HEK293 (cell line): ENCODE data around the gene ATP8B4.

Experiments used
- CTCF ChIA-PET: fragments of 350-600 bp; formaldehyde crosslinking; extraction: SDS; loops from one replicate; lab custom pipeline; 2021; ENCODE audit warnings: antibody characterized with exemption; lab: Yijun Ruan, JAX
- POLR2A ChIA-PET: fragments of 300-600 bp; formaldehyde crosslinking; extraction: SDS; loops from one replicate; lab custom pipeline; 2020; ENCODE audit warnings: antibody characterized with exemption, inconsistent platforms; lab: Yijun Ruan, JAX
- H3K27ac ChIP-seq: fragments of 200-500 bp; sonication (Bioruptor generic); 2 replicates; pipeline ENCODE4 v1.5.1; 2014; ENCODE audit warnings: low read depth, low read length, control low read depth, inconsistent platforms; ENCODE audit errors: extremely low read depth
- H3K36me3 ChIP-seq, 2 experiments: fragments of 200-500 bp in 1 of 2; sonication (Bioruptor generic) in 1 of 2; 1 replicate in 1 of 2; 2 replicates in 1 of 2; pipeline ENCODE4 v1.5.1; 2014 to 2017; ENCODE audit warnings: inconsistent platforms in 2 of 2, low read length in 2 of 2; ENCODE audit not compliant: control insufficient read depth in 2 of 2, insufficient read depth in 1 of 2
- H3K4me1 ChIP-seq: fragments of 200-500 bp; sonication (Bioruptor generic); 2 replicates; pipeline ENCODE4 v1.5.1; 2014; ENCODE audit warnings: mild to moderate bottlenecking, low read length, inconsistent platforms; ENCODE audit not compliant: control insufficient read depth, insufficient read depth
- H3K4me3 ChIP-seq: 2 replicates; pipeline ENCODE4 v1.5.1; 2011; ENCODE audit warnings: low read depth, mild to moderate bottlenecking, control low read depth, low read length, moderate library complexity
- H3K9me3 ChIP-seq: fragments of 200-500 bp; sonication (Bioruptor generic); 2 replicates; pipeline ENCODE4 v1.5.1; 2014; ENCODE audit warnings: low read depth, low read length, inconsistent platforms; ENCODE audit not compliant: control insufficient read depth, insufficient read depth
- ELK4 ChIP-seq: IDR thresholded peaks from 2 replicates; pipeline ENCODE4 v1.6.1; 2011; ENCODE audit warnings: mild to moderate bottlenecking, low read depth, low read length, borderline replicate concordance
- GFI1B ChIP-seq: fragments of 450-650 bp; formaldehyde crosslinking; IDR thresholded peaks from 2 replicates; pipeline ENCODE4 v1.5.1; 2016; ENCODE audit warnings: missing biosample characterization, missing genetic modification characterization
- KLF9 ChIP-seq: fragments of 450-650 bp; formaldehyde crosslinking; IDR thresholded peaks from 2 replicates; pipeline ENCODE4 v1.5.1; 2016; ENCODE audit warnings: missing biosample characterization, missing genetic modification characterization, low read depth
- PRDM1 ChIP-seq: fragments of 450-650 bp; formaldehyde crosslinking; IDR thresholded peaks from 2 replicates; pipeline ENCODE4; 2016; ENCODE audit warnings: missing biosample characterization, missing genetic modification characterization
- SCRT2 ChIP-seq: fragments of 450-650 bp; formaldehyde crosslinking; IDR thresholded peaks from 2 replicates; pipeline ENCODE4 v1.5.1; 2016; ENCODE audit warnings: missing biosample characterization, missing genetic modification characterization
- SP2 ChIP-seq: fragments of 450-650 bp; formaldehyde crosslinking; IDR thresholded peaks from 2 replicates; pipeline ENCODE4 v1.5.1; 2016; ENCODE audit warnings: missing biosample characterization, missing genetic modification characterization
- ZBTB1 ChIP-seq: fragments of 450-650 bp; formaldehyde crosslinking; IDR thresholded peaks from 2 replicates; pipeline ENCODE4 v1.5.1; 2016; ENCODE audit warnings: missing biosample characterization, missing genetic modification characterization
- ZBTB20 ChIP-seq: fragments of 450-650 bp; formaldehyde crosslinking; IDR thresholded peaks from 2 replicates; pipeline ENCODE4 v1.5.1; 2016; ENCODE audit warnings: missing biosample characterization, missing genetic modification characterization
- ZBTB26 ChIP-seq: fragments of 450-650 bp; formaldehyde crosslinking; optimal IDR thresholded peaks from 2 replicates; pipeline ENCODE3; 2016; ENCODE audit warnings: missing biosample characterization, mild to moderate bottlenecking, missing genetic modification characterization
- ZFHX2 ChIP-seq: fragments of 450-650 bp; formaldehyde crosslinking; conservative IDR thresholded peaks from 2 replicates; pipeline ENCODE4 v1.5.1; 2016; ENCODE audit warnings: missing biosample characterization, missing genetic modification characterization
- ZNF112 ChIP-seq: fragments of 450-650 bp; formaldehyde crosslinking; IDR thresholded peaks from 2 replicates; pipeline ENCODE4 v1.5.0; 2017; ENCODE audit warnings: missing biosample characterization, missing genetic modification characterization
- ZNF148 ChIP-seq: fragments of 450-650 bp; formaldehyde crosslinking; IDR thresholded peaks from 2 replicates; pipeline ENCODE4 v1.5.0; 2017; ENCODE audit warnings: missing biosample characterization, missing genetic modification characterization, borderline replicate concordance
- ZNF202 ChIP-seq: fragments of 450-650 bp; formaldehyde crosslinking; IDR thresholded peaks from 2 replicates; pipeline ENCODE4 v1.5.1; 2016; ENCODE audit warnings: missing biosample characterization, missing genetic modification characterization, borderline replicate concordance
- ZNF335 ChIP-seq: fragments of 450-650 bp; formaldehyde crosslinking; conservative IDR thresholded peaks from 2 replicates; pipeline ENCODE4 v1.5.1; 2016; ENCODE audit warnings: missing biosample characterization, missing genetic modification characterization
- ZNF416 ChIP-seq: fragments of 450-650 bp; formaldehyde crosslinking; IDR thresholded peaks from 2 replicates; pipeline ENCODE4 v1.5.1; 2016; ENCODE audit warnings: missing biosample characterization, missing genetic modification characterization
- ZNF449 ChIP-seq: fragments of 450-650 bp; formaldehyde crosslinking; IDR thresholded peaks from 2 replicates; pipeline ENCODE4 v1.5.1; 2017; ENCODE audit warnings: missing biosample characterization, mild to moderate bottlenecking, missing genetic modification characterization, moderate library complexity
- ZNF518A ChIP-seq: fragments of 450-650 bp; formaldehyde crosslinking; conservative IDR thresholded peaks from 2 replicates; pipeline ENCODE4 v1.5.1; 2016; ENCODE audit warnings: low read depth, missing biosample characterization, missing genetic modification characterization
- ZNF544 ChIP-seq: fragments of 450-650 bp; formaldehyde crosslinking; IDR thresholded peaks from 2 replicates; pipeline ENCODE4 v1.5.0; 2017; ENCODE audit warnings: missing biosample characterization, missing genetic modification characterization
- ZNF548 ChIP-seq: fragments of 450-650 bp; formaldehyde crosslinking; IDR thresholded peaks from 2 replicates; pipeline ENCODE4 v1.5.1; 2016; ENCODE audit warnings: missing biosample characterization, missing genetic modification characterization
- ZNF555 ChIP-seq: fragments of 450-650 bp; formaldehyde crosslinking; conservative IDR thresholded peaks from 2 replicates; pipeline ENCODE4 v1.5.1; 2017; ENCODE audit warnings: missing biosample characterization, mild to moderate bottlenecking, missing genetic modification characterization, inconsistent platforms
- ZNF670 ChIP-seq: fragments of 450-650 bp; formaldehyde crosslinking; IDR thresholded peaks from 2 replicates; pipeline ENCODE4 v1.5.1; 2016; ENCODE audit warnings: missing biosample characterization, missing genetic modification characterization, low read depth
- ZNF677 ChIP-seq: fragments of 450-650 bp; IDR thresholded peaks from 2 replicates; pipeline ENCODE4 v1.5.0; 2018; ENCODE audit warnings: missing biosample characterization, mild to moderate bottlenecking, missing genetic modification characterization, moderate library complexity
- ZSCAN16 ChIP-seq: fragments of 450-650 bp; formaldehyde crosslinking; IDR thresholded peaks from 2 replicates; pipeline ENCODE4 v1.5.1; 2016; ENCODE audit warnings: missing biosample characterization, missing genetic modification characterization

Gene ATP8B4

GRCh38 chr15:49815526-49815925, 303.5 kb downstream of the ATP8B4 start:
- TF ChIP-seq GFI1B (tag by site-specific recombination), result no peak
- no peak for TF ChIP-seq ZNF148 (tag by site-specific recombination)
- no peak for TF ChIP-seq KLF9
- no peak for TF ChIP-seq SCRT2 (tag by site-specific recombination)
- no peak for TF ChIP-seq ZSCAN16 (tag by site-specific recombination)
- TF ChIP-seq ZBTB26, result no peak
- TF ChIP-seq ZBTB1, result no peak
- TF ChIP-seq ZNF449 (tag by site-specific recombination), result no peak
- TF ChIP-seq ZNF335 (tag by site-specific recombination), result no peak
- TF ChIP-seq ZNF548 (tag by site-specific recombination), result no peak
- TF ChIP-seq ZNF555 (tag by site-specific recombination), result no peak
- no peak for TF ChIP-seq ZNF202
- no peak for TF ChIP-seq SP2 (tag by site-specific recombination)
- no peak for TF ChIP-seq ZNF112 (tag by site-specific recombination)
- no peak for TF ChIP-seq ZNF677 (tag by site-specific recombination)
- TF ChIP-seq ZNF416 (tag by site-specific recombination), result no peak
- H3K27ac ChIP-seq, result no peak overlapping the region
- no peak overlapping the region for H3K4me3 ChIP-seq
- H3K4me1 ChIP-seq, result no peaks in the 10 kb centered on the region
- no peaks in the 10 kb centered on the region for H3K36me3 ChIP-seq
- H3K9me3 ChIP-seq, result no peaks in the 10 kb centered on the region
- CTCF ChIA-PET, result no interaction called here
- POLR2A ChIA-PET, result no interaction called here

GRCh38 chr15:49814709-49815108, 304.3 kb downstream of the ATP8B4 start:
- TF ChIP-seq PRDM1 (tag by site-specific recombination) (no peak), ZNF670 (no peak), ZFHX2 (tag by site-specific recombination) (no peak), ZNF544 (tag by site-specific recombination) (no peak)
- ChIA-PET POLR2A (no interaction called here), CTCF (no interaction called here)
- H3K36me3 ChIP-seq, result no peaks in the 10 kb centered on the region
- no peak overlapping the region for H3K27ac ChIP-seq
- H3K4me3 ChIP-seq, result no peak overlapping the region
- H3K4me1 ChIP-seq, result no peaks in the 10 kb centered on the region
- H3K9me3 ChIP-seq, result no peaks in the 10 kb centered on the region

- no peaks in the 10 kb centered on the region for H3K9me3 ChIP-seq
- H3K27ac ChIP-seq, result no peak overlapping the region
- no peaks in the 10 kb centered on the region for H3K4me1 ChIP-seq
- H3K36me3 ChIP-seq, result no peaks in the 10 kb centered on the region
- no peak overlapping the region for H3K4me3 ChIP-seq
- ChIA-PET POLR2A (no interaction called here), CTCF (no interaction called here)
- TF ChIP-seq ZBTB20 (tag by site-specific recombination) (no peak), ELK4 (no peak), ZNF518A (tag by site-specific recombination) (no peak)
Observed at GRCh38 chr15:49813625-49814024, 305.4 kb downstream of the ATP8B4 start.
